GM18909 (cell line): ENCODE results near the gene ZMYM1.

Experiments
- ATAC-seq: cut with Tn5 transposase; IDR thresholded peaks from one replicate; pipeline ENCODE4 v1.9.1; 2021; ENCODE audit warnings: mild to moderate bottlenecking; ENCODE audit not compliant: unreplicated experiment, poor library complexity

ZMYM1 gene

GRCh38 chr1:35164893-35165292 lies 85.7 kb downstream of the ZMYM1 start:
- no peak for ATAC-seq
